ENCODE data around the gene MAP3K1. TPM values are rescaled to one million over a fixed set of nuclear protein-coding genes. Genes with fewer than 3 reads are reported as not detected.
"Not testable (repeated sequence)": the region's sequence is repeated elsewhere in the genome, so short reads cannot be mapped to it uniquely, and the experiment has no call there.

MAP3K1 gene
- total RNA-seq, 1 donor from 2014 or later = 40.7 TPM

DNA sequence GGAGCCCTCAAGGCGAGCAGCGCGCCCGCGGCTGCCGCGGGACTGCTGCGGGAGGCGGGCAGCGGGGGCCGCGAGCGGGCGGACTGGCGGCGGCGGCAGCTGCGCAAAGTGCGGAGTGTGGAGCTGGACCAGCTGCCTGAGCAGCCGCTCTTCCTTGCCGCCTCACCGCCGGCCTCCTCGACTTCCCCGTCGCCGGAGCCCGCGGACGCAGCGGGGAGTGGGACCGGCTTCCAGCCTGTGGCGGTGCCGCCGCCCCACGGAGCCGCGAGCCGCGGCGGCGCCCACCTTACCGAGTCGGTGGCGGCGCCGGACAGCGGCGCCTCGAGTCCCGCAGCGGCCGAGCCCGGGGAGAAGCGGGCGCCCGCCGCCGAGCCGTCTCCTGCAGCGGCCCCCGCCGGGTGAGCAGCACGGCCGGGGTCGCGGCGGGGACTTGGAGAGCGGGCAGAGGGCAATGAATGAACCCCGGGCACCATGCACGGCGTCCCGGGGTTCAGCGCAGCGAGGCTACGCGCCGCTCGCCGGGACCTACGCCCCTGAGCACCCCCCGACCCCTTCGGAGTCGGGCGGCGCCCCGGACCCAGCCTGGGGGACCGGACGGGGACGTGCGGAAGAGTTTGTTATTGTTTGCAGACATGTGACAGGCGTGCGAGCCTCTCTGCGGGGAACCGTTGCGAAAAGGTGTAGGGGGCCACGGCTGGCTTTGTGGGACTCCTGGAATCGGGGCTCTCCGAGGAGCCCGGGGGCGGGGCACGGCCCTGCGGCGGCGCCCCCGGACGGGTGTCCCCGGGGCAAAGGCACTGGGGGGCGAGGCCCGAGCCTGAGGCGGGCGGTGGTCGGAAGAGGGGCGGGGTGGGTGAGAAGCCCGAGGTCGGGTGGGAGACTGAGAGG is 553 bp downstream of the MAP3K1 start:
- intact Hi-C loops (cut with micrococcal nuclease) = loop anchor here (1.0 to 10.0 kb wide), 12 partner anchors 79 to 1281 kb away; partner anchors contain the start of genes IL6ST, PLPP1 and SETD9

DNA sequence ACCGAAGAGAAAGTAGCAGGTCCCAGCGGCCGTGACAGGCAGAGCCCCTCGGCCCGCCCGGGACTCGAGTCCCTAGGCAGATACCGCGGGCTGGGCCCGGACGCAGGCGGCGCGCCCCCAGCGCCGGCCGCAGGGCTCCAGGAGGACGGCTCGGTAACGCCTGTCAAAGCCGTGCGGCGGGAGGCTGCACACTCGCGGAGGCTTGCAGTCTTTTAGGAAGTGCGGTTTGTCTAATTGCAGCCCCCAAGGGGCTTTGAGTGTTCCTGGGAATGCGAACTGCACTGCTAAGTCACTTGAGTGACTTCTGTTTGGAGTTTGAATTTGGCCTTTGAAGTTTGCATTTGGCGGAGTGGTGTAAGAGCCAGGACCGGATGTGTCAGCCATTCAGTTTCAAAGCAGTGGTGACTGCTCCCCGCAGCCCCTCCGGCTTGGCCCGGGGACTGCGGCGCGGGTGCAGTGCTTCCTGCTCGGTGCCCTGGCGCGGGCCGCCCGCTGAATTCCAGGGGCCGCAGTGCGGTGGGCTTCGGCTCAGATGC is 1.3 kb downstream of the MAP3K1 start:
- intact Hi-C loops (cut with micrococcal nuclease) = loop anchor here (1.0 to 10.0 kb wide), 6 partner anchors 232 to 1282 kb away; partner anchors contain the start of genes IL6ST and PLPP1

DNA sequence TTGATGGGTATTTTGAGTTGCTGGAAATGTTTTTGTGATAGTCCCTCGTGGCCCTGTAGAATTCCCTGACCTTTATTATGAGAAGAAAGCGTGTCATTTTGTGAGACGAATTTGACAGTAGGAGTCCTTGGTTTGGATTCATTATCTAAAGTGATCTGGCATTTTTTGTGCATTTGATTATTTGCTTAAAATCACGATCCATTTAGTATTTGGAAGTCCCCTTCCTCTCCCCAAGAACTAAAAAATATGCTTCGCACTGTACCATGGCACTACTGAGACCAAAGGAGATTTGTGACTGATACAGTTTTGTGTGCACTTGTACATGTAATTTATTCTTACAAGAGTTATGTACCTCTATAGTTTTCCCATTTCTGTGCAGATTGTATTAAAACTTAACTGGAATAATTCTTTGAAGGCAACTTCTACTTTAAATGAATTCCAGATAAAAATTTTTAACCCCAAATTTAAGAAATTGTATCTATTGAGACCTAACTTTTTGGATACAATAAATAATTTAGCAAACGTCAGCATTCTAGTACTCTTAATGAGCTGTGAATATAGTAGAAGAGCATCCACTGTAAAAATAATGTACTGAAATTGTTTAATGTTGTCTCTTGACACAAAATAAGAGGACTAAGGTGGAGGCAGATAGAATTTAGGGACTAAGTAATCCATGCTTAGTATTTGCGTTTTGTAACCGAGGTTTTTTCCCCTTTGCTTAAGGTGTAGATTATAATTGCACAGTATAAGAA is 2.1 kb downstream of the MAP3K1 start:
- intact Hi-C loops (cut with micrococcal nuclease) = loop anchor here (2.0 to 10.0 kb wide), 5 partner anchors 233 to 1283 kb away; partner anchors contain the start of genes IL6ST and PLPP1

DNA sequence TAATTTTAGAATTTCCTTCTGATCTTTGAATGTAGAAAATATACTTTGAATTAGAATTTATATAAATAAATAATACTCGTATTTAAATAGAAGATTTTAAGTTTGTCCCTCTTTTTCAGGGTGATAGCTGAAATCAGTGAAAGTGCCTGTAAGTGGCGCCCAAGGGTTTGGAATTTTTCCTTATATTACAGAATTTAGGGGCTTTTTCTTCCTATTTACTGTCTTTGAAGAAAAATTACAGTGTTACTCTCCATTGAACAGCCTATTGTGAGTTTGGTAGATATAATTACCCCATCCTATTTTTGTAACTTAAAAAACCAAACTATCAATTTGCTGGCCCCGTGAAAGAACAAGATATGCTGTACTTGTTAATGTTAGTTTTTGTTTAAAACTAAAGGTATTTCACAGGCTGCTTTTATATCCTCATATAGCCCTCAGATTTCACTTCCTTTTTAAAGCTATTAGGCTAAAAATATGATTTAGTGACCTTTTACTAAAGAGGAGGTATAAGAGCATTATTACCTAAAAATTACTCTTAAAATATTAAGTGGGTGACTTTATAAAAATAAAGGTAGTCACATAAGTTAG is 3.2 kb downstream of the MAP3K1 start:
- intact Hi-C loops (cut with micrococcal nuclease) = loop anchor here (1.0 to 10.0 kb wide), 4 partner anchors 11 to 1284 kb away; partner anchors contain the start of gene PLPP1

GRCh38 chr5:56819060-56819881 is 3.9 kb downstream of the MAP3K1 start:
- intact Hi-C loops (cut with micrococcal nuclease) = loop anchor here (1.0 to 10.0 kb wide), 4 partner anchors 10 to 1284 kb away; partner anchors contain the start of gene PLPP1

GRCh38 chr5:56821868-56822267 is 6.5 kb downstream of the MAP3K1 start:
- intact Hi-C loops (cut with micrococcal nuclease) = not testable (repeated sequence)

GRCh38 chr5:56822981-56823380 is 7.6 kb downstream of the MAP3K1 start:
- intact Hi-C loops (cut with micrococcal nuclease) = no loop called here

GRCh38 chr5:56824019-56824418 is 8.7 kb downstream of the MAP3K1 start:
- intact Hi-C loops (cut with micrococcal nuclease) = no loop called here

DNA sequence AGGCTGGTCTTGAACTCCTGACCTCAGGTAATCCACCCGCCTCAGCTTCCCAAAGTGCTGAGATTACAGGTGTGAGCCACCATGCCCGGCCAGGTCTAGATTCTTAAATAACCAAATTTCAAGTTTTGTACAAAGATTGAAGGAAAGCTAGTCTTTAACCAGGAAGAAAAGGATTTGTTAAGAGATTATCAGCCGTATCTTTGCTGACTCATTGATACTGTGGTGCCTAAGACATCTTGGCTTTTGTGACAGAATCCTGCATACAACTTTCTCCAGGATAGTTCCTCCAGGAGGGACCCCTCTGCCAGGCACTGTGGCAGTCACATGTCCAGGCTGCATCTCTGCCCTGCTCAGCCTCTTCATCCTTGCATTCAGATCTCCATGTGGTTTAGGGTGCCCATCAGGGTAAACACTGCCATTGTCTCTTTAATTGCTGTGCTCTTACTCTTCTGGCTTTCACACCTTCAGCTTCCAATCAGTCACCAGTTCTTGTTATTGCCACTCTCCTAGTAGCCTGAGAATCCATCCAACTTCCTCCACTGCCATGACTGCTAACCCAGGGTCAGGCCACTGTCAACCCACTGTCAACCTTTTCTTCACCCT is 10.0 kb downstream of the MAP3K1 start:
- intact Hi-C loops (cut with micrococcal nuclease) = no loop called here

GRCh38 chr5:56827049-56827448 is 11.7 kb downstream of the MAP3K1 start:
- intact Hi-C loops (cut with micrococcal nuclease) = no loop called here

- intact Hi-C loops (cut with micrococcal nuclease) = no loop called here
Observed at GRCh38 chr5:56827924-56828323, 12.6 kb downstream of the MAP3K1 start.

GRCh38 chr5:56829137-56829908 is 14.0 kb downstream of the MAP3K1 start:
- intact Hi-C loops (cut with micrococcal nuclease) = loop anchor here (1.0 kb wide), 1 partner anchor 10 kb away; no protein-coding TSS in a partner anchor

DNA sequence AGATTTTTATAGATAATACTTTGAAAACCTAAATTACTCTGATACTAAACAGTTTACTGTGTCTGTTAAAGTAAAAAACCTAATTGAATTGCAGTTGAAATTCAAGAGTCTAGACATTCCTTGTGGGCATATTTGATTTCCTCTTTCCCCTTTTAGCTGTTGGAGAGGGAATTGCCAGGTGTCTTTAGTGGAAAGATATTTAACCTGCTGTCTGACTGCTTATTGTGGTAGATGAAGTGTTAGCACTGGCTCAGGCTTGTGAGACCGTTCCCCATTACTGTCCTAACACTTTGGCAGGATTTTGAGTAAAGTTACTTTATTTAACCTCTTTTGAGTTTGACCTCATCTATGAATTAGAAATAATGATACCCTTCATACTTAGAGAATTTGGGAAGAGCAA is 16.4 kb downstream of the MAP3K1 start:
- intact Hi-C loops (cut with micrococcal nuclease) = no loop called here

GRCh38 chr5:56833325-56833724 is 18.0 kb downstream of the MAP3K1 start:
- intact Hi-C loops (cut with micrococcal nuclease) = no loop called here

DNA sequence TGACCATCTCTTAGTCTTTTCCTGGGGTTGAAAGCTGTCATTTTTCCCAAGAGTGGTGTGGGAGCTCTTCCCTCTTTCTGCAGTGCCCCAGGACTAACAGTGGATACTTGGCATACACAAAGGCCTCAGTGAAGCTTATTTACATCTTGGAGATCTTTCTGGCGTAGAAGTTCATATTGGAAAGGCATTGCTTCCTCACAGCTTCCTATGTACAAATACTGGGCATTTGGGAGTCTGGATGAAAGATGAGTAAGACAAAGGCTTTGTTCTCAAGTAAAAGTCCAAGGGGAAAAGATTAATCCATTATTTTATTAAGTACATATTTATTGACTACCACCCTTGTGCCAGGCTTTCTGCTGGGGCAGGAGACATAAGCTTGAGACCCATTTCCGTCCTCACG is 22.0 kb downstream of the MAP3K1 start:
- intact Hi-C loops (cut with micrococcal nuclease) = no loop called here

- intact Hi-C loops (cut with micrococcal nuclease) = loop anchor here (1.0 kb wide), 1 partner anchor 568 kb away; no protein-coding TSS in a partner anchor
Observed at GRCh38 chr5:56837956-56838355, 22.6 kb downstream of the MAP3K1 start.

DNA sequence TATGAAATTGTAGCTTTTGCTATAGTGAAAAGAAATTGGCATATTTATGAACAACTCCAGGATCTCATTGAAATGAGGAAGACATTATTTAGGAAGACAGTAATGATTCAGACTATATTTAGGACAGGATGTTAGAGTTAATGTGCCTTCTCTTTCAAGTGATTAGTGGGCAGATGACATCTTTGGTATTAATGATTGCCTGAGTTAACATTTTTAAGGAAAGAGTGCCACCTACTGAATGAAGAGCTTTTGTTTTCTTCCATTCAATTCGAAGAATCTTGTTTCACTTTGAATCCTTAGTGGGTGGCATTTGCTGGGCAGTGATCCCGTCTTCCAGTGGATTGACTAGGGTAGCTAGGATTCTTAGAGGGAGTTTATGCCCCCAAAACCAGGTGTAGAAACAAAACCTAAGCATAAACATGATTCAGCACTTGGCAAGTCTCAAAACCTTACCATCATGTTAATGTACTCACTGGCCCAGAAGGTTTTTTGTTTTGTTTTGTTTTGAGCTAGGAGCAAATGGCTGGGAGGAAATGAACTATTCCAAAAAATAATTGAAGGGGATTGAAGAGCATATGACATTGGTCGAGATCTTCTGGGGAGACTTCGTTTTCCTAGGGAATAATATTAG is 23.2 kb downstream of the MAP3K1 start:
- intact Hi-C loops (cut with micrococcal nuclease) = loop anchor here (1.0 kb wide), 1 partner anchor 568 kb away; no protein-coding TSS in a partner anchor

- intact Hi-C loops (cut with micrococcal nuclease) = no loop called here
Observed at GRCh38 chr5:56839062-56839461, 23.7 kb downstream of the MAP3K1 start.
